Midbrain (tissue), 1 donor: ENCODE data around the gene ABCG8.

Source experiments
- DNase-seq: peaks from one replicate; lab custom pipeline; 2025; lab: John Stamatoyannopoulos, UW

Gene ABCG8

DNA sequence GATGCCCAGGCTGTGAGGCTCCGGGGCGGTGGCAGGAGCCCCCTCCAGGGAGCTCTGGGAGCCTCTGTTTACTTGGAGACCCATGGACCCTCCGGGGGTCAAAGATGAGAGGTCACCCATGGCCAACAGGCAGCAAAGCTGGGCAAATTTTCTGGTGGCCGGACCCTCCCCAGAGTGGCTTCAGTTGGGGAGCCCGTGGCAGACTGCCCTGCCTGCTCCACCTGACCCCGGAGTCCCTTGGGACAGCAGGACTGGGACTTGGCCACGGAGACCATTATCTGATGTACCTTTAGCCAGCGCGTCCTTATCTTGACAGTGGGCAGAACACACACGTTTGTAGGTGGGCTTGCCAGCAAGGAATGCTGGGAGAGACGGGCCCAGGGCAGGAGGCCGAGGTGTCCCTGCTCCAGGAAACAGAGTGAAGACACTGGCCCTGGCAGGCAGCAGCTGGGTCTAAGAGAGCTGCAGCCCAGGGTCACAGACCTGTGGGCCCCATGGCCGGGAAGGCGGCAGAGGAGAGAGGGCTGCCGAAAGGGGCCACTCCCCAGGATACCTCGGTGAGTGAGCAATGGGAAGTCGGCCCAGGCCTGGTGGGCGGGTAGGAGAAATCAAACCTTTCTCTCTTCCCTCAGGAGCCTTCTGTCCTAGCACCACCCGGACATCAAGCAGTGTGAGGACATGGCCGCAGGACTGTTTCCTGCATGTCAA, at the start of gene ABCG8, which contains the start of gene ABCG5:
ABCG8 (plus strand) TSS at position 412 of the 708 bp plus-strand sequence; CDS start at position 495, 83 bp downstream.
ABCG5 (minus strand) TSS at position 280 of the 708 bp plus-strand sequence; CDS start at position 120, 160 bp downstream.
- no peak for DNase-seq

DNA sequence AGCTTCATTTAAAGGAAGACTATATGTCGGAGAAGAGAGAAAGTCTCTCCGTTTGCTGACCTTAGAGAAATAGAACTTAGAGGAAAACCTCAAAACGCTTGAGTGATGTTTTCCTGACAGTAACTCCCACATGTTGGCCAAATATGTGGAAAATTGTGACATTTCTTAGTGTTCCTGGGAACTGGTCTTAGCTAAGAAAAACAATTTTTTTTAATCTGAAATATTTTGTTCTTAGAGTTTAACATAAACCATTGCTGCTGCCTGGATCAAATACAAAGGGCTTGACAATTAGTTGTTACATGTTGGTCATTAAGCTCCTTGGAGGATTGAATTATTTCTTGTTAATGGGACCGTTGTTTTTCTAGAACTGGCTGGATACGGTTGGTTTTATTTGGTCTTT, 48.6 kb upstream of the ABCG8 start:
- no peak for DNase-seq

DNA sequence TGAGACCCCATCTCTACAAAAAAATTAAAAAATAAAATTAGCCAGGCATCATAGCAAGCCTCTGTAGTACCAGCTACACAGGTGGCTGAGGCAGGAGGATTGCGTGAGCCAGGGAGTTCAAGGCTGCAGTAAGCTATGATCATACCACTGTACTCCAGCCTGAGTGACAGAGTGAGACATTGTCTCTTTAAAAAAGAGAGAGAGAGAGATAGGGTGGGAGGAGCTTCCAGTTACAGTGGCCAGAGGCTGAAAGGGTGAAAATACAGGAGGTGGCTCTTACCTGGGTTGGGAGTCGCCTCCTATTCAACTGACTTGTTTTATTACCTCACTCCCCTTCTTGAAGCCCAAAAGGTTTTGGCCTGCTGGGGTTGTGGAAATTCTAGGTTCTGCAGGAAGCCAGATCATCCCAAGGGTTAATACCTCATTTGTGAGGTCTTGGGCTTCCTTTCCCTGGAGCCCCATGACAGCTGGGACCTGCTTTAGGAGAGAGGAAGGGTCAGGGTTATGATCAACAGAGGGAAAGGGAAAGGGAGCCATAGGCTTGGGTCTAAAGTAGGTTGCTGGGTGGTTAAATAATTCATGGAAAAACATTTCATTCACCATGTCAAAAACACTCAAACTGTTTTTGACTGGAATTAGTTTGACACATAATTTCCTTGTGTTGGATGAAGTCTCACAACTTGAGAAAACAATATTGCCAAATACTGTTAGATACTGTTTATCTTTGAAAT, 47.6 kb upstream of the ABCG8 start:
- no peak for DNase-seq

- DNase-seq: no peak
These were observed 46.1 kb upstream of the ABCG8 start for GRCh38 chr2:43792653-43793052.

GRCh38 chr2:43794956-43795355, 43.8 kb upstream of the ABCG8 start:
- no peak for DNase-seq

DNA sequence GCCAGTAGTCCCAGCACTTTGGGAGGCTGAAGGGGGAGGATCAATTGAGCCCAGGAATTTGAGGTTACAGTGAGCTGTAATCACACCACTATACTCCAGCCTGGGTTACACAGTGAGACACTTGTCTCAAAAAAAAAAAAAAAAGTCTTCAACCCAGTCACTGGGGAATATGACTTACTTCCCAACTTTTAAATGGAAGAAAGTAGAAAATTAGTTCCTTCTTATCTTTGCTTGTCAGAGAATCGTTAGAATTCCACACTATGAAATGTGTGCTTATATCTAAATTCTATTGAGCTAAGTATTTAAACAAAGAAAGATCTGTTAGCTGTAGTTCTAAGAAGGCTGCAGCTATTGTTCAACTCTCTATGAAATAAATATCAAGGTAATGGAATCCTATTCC, 42.6 kb upstream of the ABCG8 start:
- DNase-seq: no peak

GRCh38 chr2:43798300-43798699, 40.5 kb upstream of the ABCG8 start:
- no peak for DNase-seq

DNA sequence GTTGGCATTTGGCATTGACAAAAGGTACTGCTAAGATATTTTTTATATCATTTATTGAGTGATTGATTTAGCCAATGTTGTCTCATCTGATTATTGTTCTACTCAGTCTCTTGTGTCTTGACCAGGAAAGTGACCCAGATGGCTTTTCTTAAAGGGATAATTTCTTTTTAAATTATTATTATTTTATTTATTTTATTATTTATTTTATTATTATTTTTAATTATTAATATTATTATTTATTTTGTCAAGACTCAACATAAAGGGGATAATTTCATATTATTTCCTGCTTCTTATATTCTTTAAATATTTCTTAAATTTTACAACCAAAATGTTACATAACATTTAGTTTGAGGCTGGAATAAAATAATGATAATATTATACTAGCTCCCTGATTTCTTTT, 37.9 kb upstream of the ABCG8 start:
- DNase-seq: no peak

DNA sequence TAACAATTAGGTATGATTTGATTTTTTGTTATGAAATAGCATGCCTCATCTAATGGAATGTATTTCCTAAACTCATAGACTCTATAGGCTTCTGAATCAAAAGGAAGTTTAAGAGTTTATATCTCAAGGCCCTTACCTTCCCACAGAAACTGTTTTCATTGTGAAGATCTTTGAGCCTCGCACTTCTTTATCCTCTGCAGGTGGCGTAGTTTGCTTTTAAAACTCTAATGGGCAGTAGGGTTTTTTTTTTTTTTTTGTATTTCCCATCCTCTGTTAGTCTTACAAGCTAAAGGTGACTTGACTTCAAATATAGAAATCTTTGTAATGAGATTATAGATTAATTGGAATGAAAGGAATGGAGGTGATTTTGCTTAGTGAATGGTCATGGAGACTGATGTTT, 36.6 kb upstream of the ABCG8 start:
- DNase-seq: no peak

GRCh38 chr2:43803113-43803512, 35.7 kb upstream of the ABCG8 start:
- no peak for DNase-seq

DNA sequence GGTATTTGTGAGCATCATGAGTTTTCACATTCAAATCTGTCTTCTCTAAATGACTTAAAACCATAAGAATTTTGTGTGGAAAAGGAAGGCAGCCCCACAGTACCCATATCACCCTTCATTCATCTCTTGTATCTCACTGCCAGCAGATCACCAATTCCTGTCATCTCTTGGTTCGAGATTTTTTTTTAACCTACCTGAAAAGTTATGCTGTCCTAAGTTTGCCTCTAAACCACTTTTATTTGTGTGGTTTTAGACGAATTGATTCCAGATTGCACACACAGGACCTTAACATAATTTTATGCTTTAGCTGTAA, 32.1 kb upstream of the ABCG8 start:
- no peak for DNase-seq

GRCh38 chr2:43810452-43810851, 28.3 kb upstream of the ABCG8 start:
- DNase-seq: no peak

GRCh38 chr2:43810888-43811287, 27.9 kb upstream of the ABCG8 start:
- DNase-seq: no peak

- no peak for DNase-seq
These were observed 26.8 kb upstream of the ABCG8 start for GRCh38 chr2:43812006-43812405.

GRCh38 chr2:43812947-43813346, 25.8 kb upstream of the ABCG8 start:
- DNase-seq: no peak

DNA sequence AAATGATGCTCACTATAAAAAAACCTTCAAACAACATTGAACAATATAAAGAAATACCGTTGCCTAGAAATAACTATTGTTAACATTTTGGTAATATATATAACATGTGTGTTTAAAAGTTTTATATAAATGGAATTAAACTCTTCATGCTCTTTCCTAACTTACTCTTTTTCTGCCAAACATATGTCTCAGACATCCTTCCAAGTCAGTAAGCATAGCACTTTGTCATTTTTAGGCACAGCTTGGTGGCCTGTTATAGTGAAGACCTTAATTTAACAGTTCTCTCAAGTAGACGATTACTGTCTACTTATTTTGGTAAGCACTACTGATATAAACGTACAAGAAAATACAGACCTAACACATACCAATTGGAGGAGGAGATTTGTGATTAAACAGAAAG, 24.1 kb upstream of the ABCG8 start:
- DNase-seq: no peak

DNA sequence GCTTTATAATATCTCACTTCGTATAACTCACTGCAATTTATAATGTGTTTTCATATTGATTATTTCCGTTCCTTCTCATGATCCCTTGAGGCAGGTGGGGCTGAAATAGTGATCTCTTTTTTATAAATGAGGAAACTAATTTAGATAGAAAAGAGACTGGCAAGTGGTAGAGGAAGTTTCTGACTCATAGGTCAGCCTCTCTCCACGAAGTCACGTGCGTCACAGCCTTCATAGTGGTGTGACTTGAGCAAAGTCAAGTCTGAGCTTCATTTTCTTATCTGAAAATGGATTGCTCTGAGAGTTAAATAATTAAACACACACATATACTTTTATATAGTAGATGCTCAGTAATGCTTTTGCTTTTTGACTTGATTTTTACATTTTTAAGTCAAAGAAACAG, 20.0 kb upstream of the ABCG8 start:
- no peak for DNase-seq

DNA sequence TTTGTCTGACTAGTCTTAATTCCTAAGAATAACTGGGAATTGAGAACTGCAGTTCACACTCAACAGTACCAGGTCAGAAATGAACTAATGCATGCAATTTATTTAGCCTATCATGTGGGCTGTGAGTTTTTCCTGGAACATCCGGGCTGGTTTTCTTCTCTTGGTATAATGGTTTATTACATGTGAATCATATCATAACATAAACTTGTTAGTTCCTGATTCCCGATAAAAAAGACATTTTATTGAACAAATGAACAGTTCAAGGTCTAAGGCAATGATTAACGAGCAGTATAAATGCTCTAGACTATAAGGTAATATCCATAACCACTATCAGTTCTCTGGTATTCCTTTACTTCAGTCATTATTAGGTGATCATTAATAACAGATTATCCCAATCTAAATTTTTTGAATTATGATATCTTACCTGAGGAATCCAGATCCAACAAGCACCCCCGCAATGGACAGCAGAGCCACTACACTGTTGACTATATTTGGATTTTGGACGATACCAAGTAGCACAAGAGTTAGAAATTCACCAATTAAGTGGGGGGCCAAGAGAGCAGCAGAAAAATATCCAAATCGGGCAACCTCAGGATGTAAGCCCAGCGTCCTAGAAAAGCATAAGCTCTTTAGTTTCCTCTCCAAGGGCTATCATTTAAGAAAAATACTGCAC, 19.1 kb upstream of the ABCG8 start:
- no peak for DNase-seq

DNA sequence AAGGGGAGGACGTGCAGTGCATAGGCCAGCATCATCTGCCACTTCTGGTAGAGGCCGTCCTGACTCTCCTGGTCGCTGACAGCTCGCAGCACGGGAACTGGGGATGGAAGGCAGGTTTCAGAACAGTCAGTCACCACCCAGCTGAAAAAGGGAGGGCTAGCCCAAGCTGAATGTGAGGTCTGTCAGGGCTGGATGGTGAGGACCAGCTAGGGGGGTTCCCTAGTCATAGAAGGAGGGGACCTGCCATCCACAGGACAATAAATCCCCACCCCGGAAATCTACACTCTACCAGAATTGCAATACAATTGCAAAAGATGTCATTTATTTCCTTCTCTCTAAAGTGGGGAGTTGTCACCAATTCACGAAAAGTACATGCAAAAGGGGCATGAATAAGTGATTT, 15.9 kb upstream of the ABCG8 start:
- no peak for DNase-seq

DNA sequence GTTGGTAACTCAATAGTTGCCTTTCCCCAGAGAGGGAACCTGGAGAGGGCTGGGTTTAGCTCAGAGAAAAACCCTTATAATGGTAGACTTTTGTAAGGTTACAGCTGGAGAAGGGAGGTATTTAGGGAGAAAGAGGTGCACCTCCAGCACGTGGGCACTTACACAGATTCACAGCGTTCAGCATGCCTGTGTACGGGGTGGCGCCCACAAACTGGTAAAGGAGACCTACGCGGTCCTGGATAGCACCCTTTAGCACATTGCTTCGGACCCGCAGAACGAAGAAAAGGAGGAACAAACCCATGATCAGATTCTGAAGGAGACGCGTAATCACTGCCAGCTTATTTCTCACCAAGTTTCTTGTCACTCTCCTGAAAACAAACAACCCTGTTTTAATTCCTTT, 15.0 kb upstream of the ABCG8 start:
- DNase-seq: no peak

DNA sequence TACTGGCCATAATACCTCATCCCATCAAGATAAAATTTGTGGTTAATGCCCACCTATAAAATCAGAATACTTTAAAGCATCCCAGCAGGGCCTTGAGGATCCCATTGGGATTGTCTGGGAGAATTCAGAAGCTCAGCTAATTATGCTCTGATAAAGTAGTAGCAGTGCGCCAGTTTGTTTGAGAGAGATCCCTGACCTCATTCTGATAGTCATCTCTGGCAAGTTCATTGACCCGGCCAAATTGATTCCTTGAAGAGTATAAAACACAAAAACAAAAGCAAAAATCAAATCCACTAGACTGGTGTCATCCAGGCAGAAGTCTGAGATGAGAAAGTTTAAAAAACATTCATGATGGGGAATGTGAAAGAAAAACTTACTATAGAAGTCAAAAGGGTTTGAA, 14.3 kb upstream of the ABCG8 start:
- DNase-seq: no peak

GRCh38 chr2:43824951-43825493, 13.7 kb upstream of the ABCG8 start:
- DNase-seq: no peak

- DNase-seq: no peak
These were observed 12.9 kb upstream of the ABCG8 start for GRCh38 chr2:43825841-43826240.
